Neural crest cell (in vitro differentiated cells): ENCODE data around the gene PSMF1. TPM values are rescaled to one million over a fixed set of nuclear protein-coding genes. Genes with fewer than 3 reads are reported as not detected.

Experiments used
- DNase-seq: peaks from one replicate; pipeline ENCODE4 v3.0.0; 2021; ENCODE audit warnings: low read depth, mixed read lengths, low spot score
- H3K27ac Mint-ChIP-seq: one replicate; pipeline ENCODE4 v1.8.0; 2021; ENCODE audit warnings: mild to moderate bottlenecking, mixed read lengths; ENCODE audit not compliant: unreplicated experiment
- H3K27me3 Mint-ChIP-seq: 2 replicates; pipeline ENCODE4 v1.8.0; 2021; ENCODE audit warnings: low read depth, mild to moderate bottlenecking, mixed read lengths
- H3K36me3 Mint-ChIP-seq: 2 replicates; pipeline ENCODE4 v1.8.0; 2021; ENCODE audit warnings: low read depth, mild to moderate bottlenecking, mixed read lengths
- H3K4me1 Mint-ChIP-seq: 2 replicates; pipeline ENCODE4 v1.8.0; 2021; ENCODE audit warnings: mixed read lengths
- H3K4me3 Mint-ChIP-seq: one replicate; pipeline ENCODE4 v1.8.0; 2021; ENCODE audit warnings: mild to moderate bottlenecking, mixed read lengths
- H3K9me3 Mint-ChIP-seq: 2 replicates; pipeline ENCODE4 v1.8.0; 2021; ENCODE audit warnings: mixed read lengths
- CTCF ChIP-seq: fragments of 200-600 bp; sonication (generic); conservative IDR thresholded peaks from 2 replicates; pipeline ENCODE4 v1.5.0; 2021; ENCODE audit warnings: antibody characterized with exemption, mild to moderate bottlenecking
- total RNA-seq: library from RNA; stranded (reverse); gene quantifications from 2 replicates; pipeline ENCODE4 v1.2.1, GENCODE V29; 2021

Gene PSMF1
- total RNA-seq, 1 donor from 2014 or later = 107 TPM

- no peak for DNase-seq
- H3K27ac Mint-ChIP-seq = no peak overlapping the region
- no peaks in the 10 kb centered on the region for H3K36me3 Mint-ChIP-seq
- no peak overlapping the region for H3K4me3 Mint-ChIP-seq
- H3K27me3 Mint-ChIP-seq = peaks cover 46% of the 10 kb centered on the region
- no peak for TF ChIP-seq CTCF
- H3K9me3 Mint-ChIP-seq = no peaks in the 10 kb centered on the region
- no peaks in the 10 kb centered on the region for H3K4me1 Mint-ChIP-seq
Observed at GRCh38 chr20:1207293-1207878, 89.0 kb downstream of the PSMF1 start.

GRCh38 chr20:1209447-1210387, 91.3 kb downstream of the PSMF1 start:
- no peaks in the 10 kb centered on the region for H3K36me3 Mint-ChIP-seq
- H3K4me1 Mint-ChIP-seq = no peaks in the 10 kb centered on the region
- H3K4me3 Mint-ChIP-seq = no peak overlapping the region
- H3K27me3 Mint-ChIP-seq = peaks cover 67% of the 10 kb centered on the region
- DNase-seq = no peak
- no peak for TF ChIP-seq CTCF
- no peak overlapping the region for H3K27ac Mint-ChIP-seq
- H3K9me3 Mint-ChIP-seq = no peaks in the 10 kb centered on the region

GRCh38 chr20:1210501-1210900, 92.1 kb downstream of the PSMF1 start:
- H3K27me3 Mint-ChIP-seq = peaks cover 75% of the 10 kb centered on the region
- H3K27ac Mint-ChIP-seq = no peak overlapping the region
- H3K9me3 Mint-ChIP-seq = no peaks in the 10 kb centered on the region
- H3K4me3 Mint-ChIP-seq = no peak overlapping the region
- TF ChIP-seq CTCF = no peak
- DNase-seq = no peak
- no peaks in the 10 kb centered on the region for H3K36me3 Mint-ChIP-seq
- H3K4me1 Mint-ChIP-seq = no peaks in the 10 kb centered on the region

GRCh38 chr20:1212023-1212422, 93.6 kb downstream of the PSMF1 start:
- H3K27me3 Mint-ChIP-seq = peaks cover 77% of the 10 kb centered on the region
- no peaks in the 10 kb centered on the region for H3K36me3 Mint-ChIP-seq
- no peak overlapping the region for H3K4me3 Mint-ChIP-seq
- no peak for TF ChIP-seq CTCF
- no peaks in the 10 kb centered on the region for H3K4me1 Mint-ChIP-seq
- no peak overlapping the region for H3K27ac Mint-ChIP-seq
- no peaks in the 10 kb centered on the region for H3K9me3 Mint-ChIP-seq
- DNase-seq = no peak

- peaks cover 73% of the 10 kb centered on the region for H3K27me3 Mint-ChIP-seq
Observed at GRCh38 chr20:1212607-1213396, 94.4 kb downstream of the PSMF1 start.

More at GRCh38 chr20:1212607-1213396, 94.4 kb downstream of the PSMF1 start:
- Mint-ChIP-seq H3K4me1 (no peaks in the 10 kb centered on the region), H3K27ac (no peak overlapping the region), H3K4me3 (no peak overlapping the region), H3K36me3 (no peaks in the 10 kb centered on the region), H3K9me3 (no peaks in the 10 kb centered on the region)
- peak; percentile 62 for DNase-seq
- TF ChIP-seq CTCF = peak; percentile 89
